Bronchial epithelial cell (primary cell): ENCODE data around the gene RAB11FIP4. TPM values are rescaled to one million over a fixed set of nuclear protein-coding genes. Genes with fewer than 3 reads are reported as not detected.

Experiments
- DNase-seq: peaks from one replicate; pipeline ENCODE4 v3.0.0-alpha.2; 2010; ENCODE audit warnings: low read depth
- FAIRE-seq: peaks from 2 replicates; lab custom pipeline; 2011; peaks lifted over from hg19 to GRCh38; lab: Jason Lieb, UNC
- H3K27me3 ChIP-seq: 2 replicates; pipeline ENCODE4 v1.5.1; 2011; ENCODE audit warnings: low read length; ENCODE audit not compliant: control insufficient read depth, insufficient read depth
- H3K36me3 ChIP-seq: 2 replicates; pipeline ENCODE4 v1.5.1; 2011; ENCODE audit warnings: low read length; ENCODE audit not compliant: control insufficient read depth, insufficient read depth
- H3K4me3 ChIP-seq: 2 replicates; pipeline ENCODE4 v1.5.1; 2011; ENCODE audit warnings: mild to moderate bottlenecking, low read depth, low read length, control low read depth
- total RNA-seq: library from RNA; depleted of rRNA; stranded (reverse); fragments of >200 nt; gene quantifications from 2 replicates; pipeline ENCODE4 v1.2.1, GENCODE V29; 2014
- TF ChIP-seq, protein P1 (sequence below): IDR thresholded peaks from 2 replicates; pipeline ENCODE4 v1.5.1; 2011; ENCODE audit warnings: mild to moderate bottlenecking, moderate library complexity, low read length, control low read depth, inconsistent platforms; ENCODE audit not compliant: insufficient read depth, severe bottlenecking

RAB11FIP4 gene
- total RNA-seq, 1 donor from 2014 or later = 17.6 TPM

DNA sequence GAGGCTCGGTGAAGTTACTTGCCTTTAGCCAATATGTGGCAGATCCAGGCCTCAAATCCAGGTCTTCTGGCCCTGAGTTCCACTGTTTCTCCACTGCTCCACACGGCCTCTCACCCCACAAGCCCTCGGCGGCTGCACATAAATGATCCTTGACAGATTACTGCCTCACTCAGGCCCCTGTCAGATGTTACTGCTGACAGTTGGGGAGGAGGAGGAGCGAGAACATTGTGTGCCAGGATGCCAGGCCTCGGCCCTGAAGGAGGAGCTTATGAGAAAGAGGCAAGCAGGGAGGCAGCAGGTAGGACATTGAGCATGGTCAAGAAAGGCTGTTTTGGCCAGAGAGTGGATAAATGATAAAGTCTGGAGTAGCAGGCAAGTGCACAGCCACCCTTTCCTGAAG lies 88.6 kb downstream of the RAB11FIP4 start:
- TF ChIP-seq, protein P1, sequence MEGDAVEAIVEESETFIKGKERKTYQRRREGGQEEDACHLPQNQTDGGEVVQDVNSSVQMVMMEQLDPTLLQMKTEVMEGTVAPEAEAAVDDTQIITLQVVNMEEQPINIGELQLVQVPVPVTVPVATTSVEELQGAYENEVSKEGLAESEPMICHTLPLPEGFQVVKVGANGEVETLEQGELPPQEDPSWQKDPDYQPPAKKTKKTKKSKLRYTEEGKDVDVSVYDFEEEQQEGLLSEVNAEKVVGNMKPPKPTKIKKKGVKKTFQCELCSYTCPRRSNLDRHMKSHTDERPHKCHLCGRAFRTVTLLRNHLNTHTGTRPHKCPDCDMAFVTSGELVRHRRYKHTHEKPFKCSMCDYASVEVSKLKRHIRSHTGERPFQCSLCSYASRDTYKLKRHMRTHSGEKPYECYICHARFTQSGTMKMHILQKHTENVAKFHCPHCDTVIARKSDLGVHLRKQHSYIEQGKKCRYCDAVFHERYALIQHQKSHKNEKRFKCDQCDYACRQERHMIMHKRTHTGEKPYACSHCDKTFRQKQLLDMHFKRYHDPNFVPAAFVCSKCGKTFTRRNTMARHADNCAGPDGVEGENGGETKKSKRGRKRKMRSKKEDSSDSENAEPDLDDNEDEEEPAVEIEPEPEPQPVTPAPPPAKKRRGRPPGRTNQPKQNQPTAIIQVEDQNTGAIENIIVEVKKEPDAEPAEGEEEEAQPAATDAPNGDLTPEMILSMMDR = no peak
- DNase-seq = no peak
- FAIRE-seq = no peak
- Histone ChIP-seq H3K36me3 (no peaks in the 10 kb centered on the region), H3K4me3 (no peak overlapping the region), H3K27me3 (no peaks in the 10 kb centered on the region)

DNA sequence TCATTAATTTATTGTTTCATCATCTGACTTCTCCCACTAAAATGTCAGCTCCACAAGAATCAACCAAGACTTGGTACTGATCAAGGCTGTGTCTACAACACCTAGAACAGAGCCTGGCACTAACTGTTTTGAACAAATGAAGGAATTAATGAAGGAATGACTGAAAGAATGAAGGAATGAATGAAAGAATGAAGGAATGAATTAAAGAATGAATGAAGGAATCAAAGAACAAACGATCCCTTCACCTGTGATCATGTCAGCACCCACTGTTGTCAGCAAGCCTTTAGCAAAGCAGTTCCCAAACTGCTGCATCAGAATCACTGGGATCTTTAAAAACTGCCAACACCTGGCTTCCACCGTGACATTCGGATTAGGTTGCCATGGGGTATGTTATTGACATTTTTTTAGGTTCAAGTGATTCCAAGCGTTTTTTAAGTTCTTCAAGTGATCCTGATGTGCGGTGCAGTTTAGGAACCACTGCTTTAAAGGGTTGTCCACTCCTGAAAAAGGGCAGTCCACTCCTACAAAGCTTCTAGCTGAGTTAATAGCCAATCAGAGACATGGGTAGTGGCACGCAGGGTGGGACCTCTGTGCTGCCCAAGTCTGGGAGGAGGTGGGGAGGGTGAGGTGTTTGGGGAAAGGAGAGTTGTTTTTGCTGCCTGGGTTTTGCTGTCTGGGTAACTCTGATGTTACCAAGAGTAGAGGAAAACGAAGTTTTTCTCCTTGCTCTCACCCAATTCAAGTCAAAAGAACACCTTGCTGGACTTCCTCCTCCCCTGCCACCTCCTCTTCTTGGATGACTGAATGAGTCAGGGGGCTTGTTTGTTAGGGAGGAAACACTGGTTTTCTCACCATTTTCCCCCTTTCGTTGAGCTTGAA lies 89.7 kb downstream of the RAB11FIP4 start:
- TF ChIP-seq, protein P1 = no peak
- Histone ChIP-seq H3K36me3 (no peaks in the 10 kb centered on the region), H3K27me3 (no peaks in the 10 kb centered on the region), H3K4me3 (no peak overlapping the region)
- FAIRE-seq (no peak), DNase-seq (no peak)

DNA sequence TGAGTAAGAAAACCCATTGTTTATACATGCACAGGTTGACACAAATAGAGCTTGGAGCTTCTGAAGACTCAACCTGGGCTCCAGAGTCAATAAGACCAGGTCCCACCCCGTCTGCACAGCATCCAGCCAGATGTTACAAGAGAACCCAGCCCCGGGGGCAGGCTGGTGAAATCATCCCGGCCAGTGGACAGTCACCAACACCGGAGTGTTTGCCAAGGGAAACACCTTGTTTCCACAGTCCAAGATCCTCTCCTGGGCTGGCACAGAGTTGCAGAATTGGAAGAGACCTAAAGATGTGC lies 90.3 kb downstream of the RAB11FIP4 start:
- TF ChIP-seq, protein P1 = no peak
- H3K4me3 ChIP-seq = no peak overlapping the region
- no peak for FAIRE-seq
- H3K27me3 ChIP-seq = no peaks in the 10 kb centered on the region
- DNase-seq = peak; percentile 53
- no peaks in the 10 kb centered on the region for H3K36me3 ChIP-seq

DNA sequence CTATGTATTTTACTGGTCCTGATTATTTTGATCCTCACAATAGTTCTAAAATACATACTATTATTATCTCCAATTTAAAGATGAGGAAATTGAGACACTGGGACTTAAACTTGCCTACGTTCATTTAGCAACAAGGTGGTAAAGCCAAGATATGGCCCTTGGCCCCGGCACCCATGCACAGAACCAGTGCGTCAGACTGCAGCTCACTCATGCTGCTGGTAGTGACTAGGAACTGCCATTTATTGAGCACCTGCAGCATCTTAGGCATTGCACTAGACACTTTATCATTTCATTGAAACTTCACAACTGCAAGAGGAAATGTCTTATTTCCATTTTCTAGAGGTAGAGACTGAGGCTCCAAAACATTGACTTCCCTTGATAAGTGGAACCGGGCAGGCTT lies 93.3 kb downstream of the RAB11FIP4 start:
- H3K36me3 ChIP-seq = no peaks in the 10 kb centered on the region

DNA sequence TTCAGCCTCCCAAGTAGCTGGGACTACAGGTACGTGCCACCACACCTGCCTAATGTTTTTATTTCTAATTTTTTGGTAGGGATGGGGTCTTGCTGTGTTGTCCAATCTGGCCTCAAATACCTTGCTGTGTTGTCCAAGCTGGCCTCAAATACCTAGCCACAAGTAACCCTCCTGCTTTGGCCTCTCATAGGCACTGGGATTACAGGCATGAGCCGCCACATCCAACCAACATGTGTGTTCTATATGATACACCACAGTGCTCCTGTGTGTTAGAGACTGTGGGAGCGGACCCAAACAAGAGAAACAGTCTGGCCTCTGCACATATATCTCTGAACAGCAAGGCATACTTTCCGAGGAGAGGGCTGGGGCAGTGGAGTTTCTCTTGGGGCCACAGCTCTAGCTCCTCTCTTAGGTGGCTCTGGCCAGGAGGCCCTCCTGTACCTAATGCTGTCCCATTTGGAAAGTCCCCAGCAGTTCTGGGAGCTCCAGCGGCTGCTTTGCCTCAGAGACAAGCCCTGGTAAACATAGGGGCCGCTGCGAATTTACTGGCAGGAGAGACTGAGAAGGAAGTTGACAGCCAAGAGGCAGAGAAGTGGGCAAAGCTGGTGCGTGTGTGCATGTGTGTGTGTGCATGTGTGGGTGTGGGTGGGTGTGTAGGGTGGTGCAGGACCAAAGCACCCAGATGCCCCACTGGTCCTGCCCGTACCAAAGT lies 95.0 kb downstream of the RAB11FIP4 start:
- Histone ChIP-seq H3K4me3 (no peak overlapping the region), H3K27me3 (no peaks in the 10 kb centered on the region), H3K36me3 (no peaks in the 10 kb centered on the region)
- DNase-seq (no peak), FAIRE-seq (no peak)
- TF ChIP-seq, protein P1 = no peak

More for the DNA sequence above, 93.3 kb downstream of the RAB11FIP4 start:
- Histone ChIP-seq H3K4me3 (no peak overlapping the region), H3K27me3 (no peaks in the 10 kb centered on the region)
- FAIRE-seq = no peak
- TF ChIP-seq, protein P1 = no peak
- DNase-seq = no peak
